COLO668 (cell line): ENCODE data around the gene IPMK.
"Not testable (repeated sequence)": the region's sequence is repeated elsewhere in the genome, so short reads cannot be mapped to it uniquely, and the experiment has no call there.

ENCODE experiments used
- DNase-seq: peaks from one replicate; lab custom pipeline; 2025; ENCODE audit not compliant: unreplicated experiment; lab: John Stamatoyannopoulos, UW

The IPMK gene

GRCh38 chr10:58229856-58230255 lies 37.8 kb downstream of the IPMK start:
- not testable (repeated sequence) for DNase-seq

DNA sequence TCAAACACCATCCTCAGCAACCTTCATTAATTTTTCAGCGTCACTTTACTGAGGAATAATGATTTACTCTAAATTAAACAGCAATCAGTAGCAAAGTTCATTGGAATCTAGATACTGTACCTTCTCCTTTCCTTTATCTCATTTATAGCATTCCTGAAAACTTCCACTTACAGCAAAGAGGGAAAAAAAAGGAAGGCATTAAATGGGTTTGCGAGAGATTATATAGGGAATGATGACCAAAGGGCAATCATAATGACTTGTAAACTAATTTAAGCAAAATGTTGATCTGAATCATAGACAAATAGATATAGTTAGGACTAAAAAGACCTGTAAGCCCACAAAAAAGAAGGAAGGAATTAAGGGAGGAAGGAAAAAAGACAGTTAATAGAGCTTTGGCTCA lies 42.0 kb downstream of the IPMK start:
- no peak for DNase-seq

GRCh38 chr10:58220769-58221451 lies 46.8 kb downstream of the IPMK start:
- no peak for DNase-seq

- DNase-seq: no peak
These were observed 47.8 kb downstream of the IPMK start for GRCh38 chr10:58219875-58220274.

DNA sequence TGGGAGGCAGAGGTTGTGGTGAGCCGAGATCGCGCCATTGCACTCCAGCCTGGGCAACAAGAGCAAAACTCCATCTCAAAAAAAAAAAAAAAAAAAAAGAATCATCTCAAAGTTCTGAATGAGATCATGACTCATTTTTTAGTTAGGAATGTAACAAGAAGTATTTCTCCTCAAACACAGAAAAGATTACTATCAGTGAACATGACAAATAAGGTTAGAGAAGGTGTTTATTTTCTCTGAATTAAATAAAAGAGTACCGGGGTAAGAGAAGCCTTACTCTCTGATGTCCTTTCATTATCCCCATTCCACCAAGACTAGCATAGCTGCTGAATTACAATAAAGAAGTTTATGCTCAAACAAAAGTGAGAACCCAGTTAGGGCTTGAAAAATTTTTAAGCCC lies 50.1 kb downstream of the IPMK start:
- no peak for DNase-seq

- DNase-seq: no peak
These were observed 55.1 kb downstream of the IPMK start for GRCh38 chr10:58212622-58213021.

DNA sequence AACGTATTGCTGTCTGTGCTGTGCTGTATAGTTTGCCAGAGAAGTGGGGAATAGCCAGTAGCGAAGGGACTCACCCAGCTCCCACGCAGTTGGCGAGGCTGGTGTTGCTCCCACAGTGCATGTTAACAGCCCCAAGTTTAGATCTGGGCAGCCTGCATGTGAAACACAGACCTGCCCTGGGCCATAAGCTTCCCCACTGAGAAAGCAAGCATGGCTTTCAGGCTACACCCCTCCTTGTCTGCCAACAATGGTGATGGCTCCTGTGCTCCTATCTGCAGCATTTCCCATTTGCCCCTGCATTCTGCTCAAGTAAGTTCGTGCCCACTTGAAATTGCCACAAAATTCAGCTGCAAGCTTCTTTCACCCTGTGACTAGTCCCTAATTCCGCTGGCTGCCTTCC lies 57.5 kb downstream of the IPMK start:
- DNase-seq: no peak

- DNase-seq: no peak
These were observed 58.0 kb downstream of the IPMK start for GRCh38 chr10:58209669-58210068.

- no peak for DNase-seq
These were observed 61.4 kb downstream of the IPMK start for GRCh38 chr10:58206251-58206650.

DNA sequence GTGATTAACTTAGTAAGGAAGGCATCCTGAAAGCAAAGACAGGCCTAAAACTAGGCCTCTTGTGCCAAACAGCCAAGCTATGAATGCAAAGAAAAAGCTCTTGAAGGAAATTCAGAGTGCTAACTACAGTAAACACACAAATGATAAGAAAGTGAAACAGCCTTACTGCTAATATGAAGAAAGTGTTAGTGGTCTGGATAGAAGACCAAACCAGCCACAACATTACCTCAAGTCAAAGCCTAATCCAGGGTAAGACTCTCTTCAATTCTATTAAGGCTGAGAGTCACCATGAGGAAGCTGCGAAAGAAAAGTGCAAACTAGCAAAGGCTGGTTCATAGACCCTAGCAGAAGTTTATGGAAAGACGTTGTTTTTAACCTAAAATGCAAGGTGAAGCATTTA lies 66.0 kb downstream of the IPMK start:
- no peak for DNase-seq

DNA sequence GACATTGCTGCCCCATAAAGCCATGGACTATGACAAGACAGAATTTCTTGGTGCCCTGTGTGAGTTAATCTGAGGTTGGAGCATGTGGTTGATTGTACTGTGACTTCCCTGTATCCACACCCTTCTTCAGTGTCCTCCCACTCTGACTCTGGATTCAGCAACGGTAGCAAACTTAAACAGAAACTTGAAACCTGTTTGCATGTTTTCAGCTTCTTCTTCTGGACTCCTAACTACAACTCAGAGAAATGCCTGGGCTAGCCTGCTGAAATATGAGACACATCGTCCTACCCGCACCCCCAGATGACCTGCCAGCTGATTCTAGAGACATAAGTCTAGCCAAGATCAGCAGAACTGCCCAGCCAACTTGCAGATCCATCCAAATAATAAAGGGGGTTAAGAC lies 78.4 kb downstream of the IPMK start:
- DNase-seq: no peak

DNA sequence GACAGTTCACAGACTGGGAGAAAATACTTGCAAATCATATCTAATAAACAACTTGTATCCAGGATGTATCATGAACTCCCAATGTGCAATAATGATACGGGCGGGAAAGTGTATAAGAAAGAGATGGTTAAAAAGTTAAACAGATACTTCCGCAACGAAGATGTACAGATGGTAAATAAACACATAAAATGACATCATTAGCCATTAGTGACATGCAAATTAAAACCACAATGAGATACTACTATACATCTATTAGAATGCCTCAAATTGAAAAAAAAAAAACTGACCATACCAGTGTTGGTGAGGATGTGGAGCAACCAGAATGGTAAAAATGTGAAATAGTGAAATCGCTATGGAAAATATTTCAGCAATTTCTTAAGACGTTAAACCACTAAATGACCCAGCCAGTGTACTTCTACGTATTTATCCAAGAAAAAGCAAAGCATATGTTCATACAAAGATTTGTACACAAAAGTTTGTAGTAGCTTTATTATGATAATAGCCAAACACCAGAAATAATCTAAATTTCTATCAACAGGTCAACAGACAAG lies 83.5 kb downstream of the IPMK start:
- DNase-seq: no peak

DNA sequence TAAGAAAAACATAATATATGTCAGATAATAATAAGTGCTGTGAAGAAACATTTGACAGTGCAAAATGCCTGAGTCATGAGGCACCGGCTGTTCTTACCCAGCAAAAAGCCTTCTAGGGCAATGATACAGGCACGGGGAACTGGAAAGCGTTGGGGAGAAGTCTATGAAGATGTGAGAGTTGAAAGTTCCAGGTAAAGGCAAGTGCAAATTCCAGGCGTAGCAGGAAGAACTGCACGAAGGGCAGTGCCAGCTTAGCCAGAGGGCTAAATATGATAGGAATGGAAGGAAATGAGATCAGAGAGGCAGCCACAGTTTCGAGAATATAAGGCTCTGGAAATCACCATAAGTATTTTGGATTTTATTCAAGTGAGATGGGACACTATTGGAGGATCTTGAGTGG lies 87.0 kb downstream of the IPMK start:
- no peak for DNase-seq

GRCh38 chr10:58179238-58179637 lies 88.5 kb downstream of the IPMK start:
- DNase-seq: no peak

GRCh38 chr10:58178811-58179210 lies 88.9 kb downstream of the IPMK start:
- DNase-seq: no peak

DNA sequence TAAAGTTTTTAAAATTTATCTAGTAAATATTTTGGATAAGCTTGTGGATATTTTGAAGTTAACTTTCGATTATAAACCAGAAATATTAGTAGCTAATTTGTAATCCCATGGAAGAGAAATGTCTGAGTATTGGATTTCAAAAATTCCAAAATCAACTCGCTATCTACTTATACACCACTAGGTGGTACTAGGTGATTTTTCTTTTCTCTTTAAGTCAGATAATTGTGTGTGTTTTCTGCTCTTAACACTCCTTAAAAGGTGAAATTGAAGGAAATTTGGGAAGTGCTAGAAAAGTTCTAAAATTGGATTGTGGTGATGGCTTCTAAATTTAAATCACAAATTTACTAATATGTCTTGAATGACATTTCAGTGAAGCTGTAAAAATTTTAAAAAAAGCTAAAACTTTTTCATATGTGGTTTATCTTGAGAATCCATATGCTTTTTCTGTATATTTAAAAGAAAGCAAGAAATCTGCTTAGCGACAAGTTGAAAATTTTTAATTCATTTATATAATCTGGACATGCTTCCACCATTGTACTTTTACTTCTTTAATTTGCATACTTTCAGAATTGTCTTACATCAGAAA lies 90.2 kb downstream of the IPMK start:
- DNase-seq: no peak

- DNase-seq: no peak
These were observed 91.4 kb downstream of the IPMK start for GRCh38 chr10:58175990-58176900.

- DNase-seq: no peak
These were observed 92.9 kb downstream of the IPMK start for GRCh38 chr10:58174831-58175230.

GRCh38 chr10:58173391-58173790 lies 94.3 kb downstream of the IPMK start:
- no peak for DNase-seq

DNA sequence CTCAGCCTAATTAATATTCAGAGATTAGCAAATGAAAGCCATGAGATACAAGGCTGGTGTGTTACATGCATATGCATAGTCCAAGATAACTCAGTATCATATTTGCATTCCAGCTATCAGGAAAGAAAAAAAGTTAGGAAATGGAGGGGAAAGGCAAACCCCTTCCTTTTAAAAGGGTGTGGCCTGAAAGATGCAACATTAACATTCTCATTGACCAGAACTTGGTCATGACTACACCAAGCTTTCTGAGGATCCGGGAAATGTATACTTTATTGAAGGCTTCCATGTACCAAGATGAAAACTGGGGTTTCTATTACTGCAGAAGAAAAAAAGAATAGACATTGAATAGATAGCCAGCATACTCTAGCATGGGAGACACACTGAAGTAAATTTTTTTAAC lies 96.5 kb downstream of the IPMK start:
- no peak for DNase-seq

DNA sequence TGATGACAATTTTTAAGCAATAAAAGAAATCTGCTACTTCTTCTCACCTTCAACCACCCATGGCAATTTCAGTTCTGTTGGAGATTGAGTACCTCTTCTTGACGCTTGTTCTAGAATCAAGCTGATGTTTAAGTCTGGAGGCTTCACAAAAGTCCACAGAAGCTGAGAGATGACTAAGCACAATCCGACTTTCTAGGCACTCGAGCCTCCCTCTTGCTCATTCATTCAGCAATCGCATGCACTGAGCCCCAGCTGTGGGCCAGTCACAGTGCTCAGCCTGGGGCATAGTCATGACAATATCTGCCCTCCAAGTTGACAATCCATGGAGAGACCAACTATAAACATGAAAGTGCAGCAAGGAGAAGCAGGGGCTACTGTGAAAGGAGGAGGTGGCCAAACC lies 103.2 kb downstream of the IPMK start:
- no peak for DNase-seq

DNA sequence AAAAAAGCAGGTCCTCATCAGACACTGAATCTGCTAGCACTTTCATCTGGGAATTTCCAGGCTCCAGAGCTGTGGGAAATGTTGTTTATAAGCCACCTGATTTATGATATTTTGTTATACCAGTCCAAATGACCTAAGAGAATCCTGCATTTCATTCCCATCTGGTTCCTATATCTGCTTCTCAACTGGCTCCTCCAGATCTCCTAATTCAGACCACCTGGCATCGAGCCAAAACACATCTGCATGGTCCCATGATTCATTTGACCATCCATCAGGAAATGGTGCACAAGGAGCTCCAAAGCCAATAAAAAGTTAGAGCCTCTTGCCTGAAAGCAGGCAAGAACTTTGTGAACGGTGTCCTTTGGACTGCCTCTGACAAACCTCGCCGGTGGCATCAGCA lies 108.9 kb downstream of the IPMK start:
- no peak for DNase-seq
